Mucosa of descending colon (tissue), 3 donors: Measurements from ENCODE around the gene ALDH1L2. TPM values are rescaled to one million over a fixed set of nuclear protein-coding genes. Genes with fewer than 3 reads are reported as not detected.

ENCODE experiments used
- ATAC-seq: fragments of 200-7000 bp; cut with Tn5 transposase; one replicate; pipeline ENCODE4 v1.9.1; 2020; ENCODE audit warnings: mild to moderate bottlenecking, moderate library complexity
- DNase-seq, 3 donors: peaks; one replicate each; pipeline ENCODE4 v3.0.0-alpha.2; 2020
- H3K36me3 ChIP-seq: fragments of 200-600 bp; one replicate; pipeline ENCODE4 v1.8.0; 2021; ENCODE audit warnings: low read depth, mild to moderate bottlenecking
- H3K4me1 ChIP-seq: fragments of 200-600 bp; one replicate; pipeline ENCODE4 v1.8.0; 2021; ENCODE audit warnings: low read depth, mild to moderate bottlenecking
- H3K4me3 ChIP-seq: fragments of 200-600 bp; one replicate; pipeline ENCODE4 v1.8.0; 2021; ENCODE audit warnings: mild to moderate bottlenecking
- H3K9me3 ChIP-seq: fragments of 200-600 bp; one replicate; pipeline ENCODE4 v1.8.0; 2021; ENCODE audit warnings: mild to moderate bottlenecking
- intact Hi-C, 2 donors: fragments of 100-400 bp; cut with DNase I in 1 of 2; cut with micrococcal nuclease in 1 of 2; formaldehyde crosslinking; loops; one replicate each; pipeline versions ENCODE4 v1.11.0 to v1.11.1; 2022; cut with DNase I, micrococcal nuclease
- total RNA-seq, 3 donors: library from RNA; stranded (reverse); fragmentation: NEBNext Ultra II Directional in 2 of 3; extraction: Animal tissue kit (Norgen Biotek cat#: 25700) in 2 of 3; gene quantifications; one replicate each; pipeline versions ENCODE4 v1.2.1 to v1.2.4, GENCODE V29; 2021 to 2023
- TF ChIP-seq, protein P1 (sequence below): fragments of 200-600 bp; IDR thresholded peaks from one replicate; pipeline ENCODE4 v1.8.0; 2022; ENCODE audit warnings: antibody characterized with exemption, mild to moderate bottlenecking
- donor health status: DM: no; HTN: no; CAD: no; lungs with moderate emphysema.
- donor health status: DM: no; HTN: no; CAD: no.
- donor health status: DM: no; HTN: yes; CAD: no.

Gene ALDH1L2
- total RNA-seq, 3 donors from 2014 or later = 1.4 to 5.0 (median 4.3) TPM

DNA sequence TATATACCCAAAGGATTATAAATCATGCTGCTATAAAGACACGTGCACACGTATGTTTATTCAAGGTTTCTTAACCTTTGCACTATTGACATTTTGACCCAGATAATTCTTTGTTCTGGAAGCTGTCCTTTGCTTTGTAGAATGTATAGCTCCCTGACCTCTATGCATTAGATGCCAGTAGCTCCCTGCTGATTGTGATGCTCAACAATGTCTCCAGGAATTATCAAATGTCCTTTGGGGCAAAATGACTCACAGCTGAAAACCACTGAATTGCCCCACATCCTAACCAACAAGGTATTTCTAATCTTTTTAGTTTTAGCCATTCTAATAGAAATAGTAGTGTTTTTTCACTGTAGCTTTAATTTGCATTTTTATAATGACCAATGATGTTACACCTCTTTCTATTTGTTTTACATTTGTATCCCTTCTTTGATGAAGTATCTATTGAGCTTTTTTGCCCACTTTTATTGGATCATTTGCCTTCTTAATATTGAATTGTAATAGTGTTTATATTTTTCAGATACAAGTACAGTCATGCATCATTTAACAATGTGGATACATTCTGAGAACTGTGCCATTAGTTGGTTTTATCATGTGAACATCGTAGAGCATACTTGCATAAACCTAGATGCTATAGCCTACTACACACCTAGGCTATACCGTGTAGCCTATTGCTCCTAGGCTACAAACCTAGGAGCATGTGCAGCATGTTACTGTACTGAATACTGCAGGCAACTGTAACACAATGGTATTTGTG lies 108.5 kb downstream of the ALDH1L2 start:
- Histone ChIP-seq H3K9me3 (no peaks in the 10 kb centered on the region), H3K36me3 (no peaks in the 10 kb centered on the region), H3K4me3 (no peak overlapping the region), H3K4me1 (no peaks in the 10 kb centered on the region)
- DNase-seq (no peak), ATAC-seq (no peak)
- intact Hi-C loops = no loop called here
- TF ChIP-seq, protein P1, sequence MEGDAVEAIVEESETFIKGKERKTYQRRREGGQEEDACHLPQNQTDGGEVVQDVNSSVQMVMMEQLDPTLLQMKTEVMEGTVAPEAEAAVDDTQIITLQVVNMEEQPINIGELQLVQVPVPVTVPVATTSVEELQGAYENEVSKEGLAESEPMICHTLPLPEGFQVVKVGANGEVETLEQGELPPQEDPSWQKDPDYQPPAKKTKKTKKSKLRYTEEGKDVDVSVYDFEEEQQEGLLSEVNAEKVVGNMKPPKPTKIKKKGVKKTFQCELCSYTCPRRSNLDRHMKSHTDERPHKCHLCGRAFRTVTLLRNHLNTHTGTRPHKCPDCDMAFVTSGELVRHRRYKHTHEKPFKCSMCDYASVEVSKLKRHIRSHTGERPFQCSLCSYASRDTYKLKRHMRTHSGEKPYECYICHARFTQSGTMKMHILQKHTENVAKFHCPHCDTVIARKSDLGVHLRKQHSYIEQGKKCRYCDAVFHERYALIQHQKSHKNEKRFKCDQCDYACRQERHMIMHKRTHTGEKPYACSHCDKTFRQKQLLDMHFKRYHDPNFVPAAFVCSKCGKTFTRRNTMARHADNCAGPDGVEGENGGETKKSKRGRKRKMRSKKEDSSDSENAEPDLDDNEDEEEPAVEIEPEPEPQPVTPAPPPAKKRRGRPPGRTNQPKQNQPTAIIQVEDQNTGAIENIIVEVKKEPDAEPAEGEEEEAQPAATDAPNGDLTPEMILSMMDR = no peak

DNA sequence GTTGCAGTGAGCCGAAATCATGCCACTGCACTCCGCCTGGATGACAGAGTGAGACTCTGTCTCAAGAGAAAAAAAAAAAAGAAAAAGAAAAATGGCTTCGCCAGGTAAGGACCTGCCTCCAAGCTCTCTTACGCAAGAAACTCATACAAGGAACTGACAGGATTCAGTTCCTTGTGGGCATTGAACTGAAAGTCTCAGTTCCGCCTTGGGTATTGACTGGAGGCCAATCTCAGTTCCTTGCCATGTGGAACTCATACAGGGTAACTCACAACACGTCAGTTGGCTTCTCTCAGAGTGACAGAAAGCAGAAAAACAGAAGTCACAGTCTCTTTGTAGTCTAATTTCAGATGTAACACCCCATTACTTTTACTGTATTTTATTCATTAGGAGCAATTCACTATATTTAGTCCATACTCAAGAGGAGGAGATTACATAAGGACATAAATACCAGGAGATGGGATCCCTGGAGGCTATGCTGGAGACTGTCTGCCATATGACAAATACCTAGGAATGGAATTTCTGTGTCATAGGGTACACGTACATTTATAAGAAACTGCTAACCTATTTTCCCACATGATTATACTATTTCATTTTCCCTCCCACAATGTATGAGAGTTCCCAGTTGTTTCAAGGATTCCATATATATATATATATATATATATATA lies 109.5 kb downstream of the ALDH1L2 start:
- DNase-seq = no peak
- peak; percentile 79 for ATAC-seq
- no peaks in the 10 kb centered on the region for H3K9me3 ChIP-seq
- H3K4me1 ChIP-seq = no peaks in the 10 kb centered on the region
- intact Hi-C loops = no loop called here
- TF ChIP-seq, protein P1 = no peak
- H3K4me3 ChIP-seq = no peak overlapping the region
- no peaks in the 10 kb centered on the region for H3K36me3 ChIP-seq

DNA sequence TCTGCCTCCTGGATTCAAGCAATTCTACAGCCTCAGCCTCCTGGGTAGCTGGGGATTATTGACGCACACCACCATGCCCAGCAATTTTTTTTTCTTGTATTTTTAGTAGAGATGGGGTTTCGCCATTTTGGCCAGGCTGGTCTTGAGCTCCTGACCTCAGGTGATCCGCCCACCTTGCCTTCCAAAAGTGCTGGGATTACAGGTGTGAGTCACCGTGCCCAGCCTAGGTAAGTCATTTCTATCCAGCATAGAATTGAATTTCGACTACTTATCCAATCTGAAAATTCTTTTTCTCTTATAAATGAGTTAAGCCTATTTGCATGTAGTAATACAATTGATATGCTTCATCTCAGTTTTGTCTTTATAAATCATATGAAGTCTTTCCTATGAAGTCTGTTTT lies 111.0 kb downstream of the ALDH1L2 start:
- ATAC-seq = no peak
- no peaks in the 10 kb centered on the region for H3K4me1 ChIP-seq
- H3K9me3 ChIP-seq = no peaks in the 10 kb centered on the region
- no peak for DNase-seq
- H3K36me3 ChIP-seq = no peaks in the 10 kb centered on the region
- intact Hi-C loops = no loop called here
- TF ChIP-seq, protein P1 = no peak
- no peak overlapping the region for H3K4me3 ChIP-seq

DNA sequence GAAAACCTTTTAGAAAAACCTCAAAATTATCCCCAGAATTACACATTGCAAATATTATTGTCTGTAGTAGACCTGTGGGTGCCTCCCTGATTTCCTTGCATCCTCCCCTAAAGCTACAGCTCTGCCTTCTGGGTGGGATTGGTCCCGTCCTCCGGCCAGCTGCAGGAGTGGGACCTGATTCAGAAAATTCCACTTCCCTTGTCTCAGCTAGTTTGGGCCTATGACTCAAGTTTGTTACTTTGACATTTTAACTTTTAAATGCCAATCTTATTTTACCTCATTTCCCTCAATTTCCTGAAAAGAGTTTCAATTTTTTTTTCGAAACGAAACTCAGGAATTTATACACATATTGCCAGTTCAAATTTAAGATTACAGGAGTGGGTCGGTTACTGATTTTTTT lies 113.0 kb downstream of the ALDH1L2 start:
- TF ChIP-seq, protein P1 = no peak
- intact Hi-C loops = no loop called here
- ATAC-seq = no peak

More for the DNA sequence above, 113.0 kb downstream of the ALDH1L2 start:
- no peak for DNase-seq
- H3K4me1 ChIP-seq = no peaks in the 10 kb centered on the region
- no peak overlapping the region for H3K4me3 ChIP-seq
- H3K9me3 ChIP-seq = no peaks in the 10 kb centered on the region
- no peaks in the 10 kb centered on the region for H3K36me3 ChIP-seq

Other genes starting within 250 kb of the ALDH1L2 start
- 100 to 1,000 TPM in 1 of 3 donors, 10 to 100 TPM in 2; 63.2 to 106 (median 69.8) TPM for gene SLC41A2, start 126.2 kb downstream of the ALDH1L2 start, total RNA-seq
- gene NOPCHAP1, start 98.1 kb downstream of the ALDH1L2 start, total RNA-seq = 10 to 100 TPM; 10.4 to 12.8 (median 11.3) TPM
- 10 to 100 TPM; 34.2 to 50.4 (median 34.7) TPM for gene WASHC4, start 23.3 kb upstream of the ALDH1L2 start, total RNA-seq
- 100 to 1,000 TPM; 110 to 226 (median 138) TPM for gene APPL2, start 151.7 kb upstream of the ALDH1L2 start, total RNA-seq
- 100 to 1,000 TPM in 1 of 3 donors, 10 to 100 TPM in 2; 47.4 to 119 (median 81.7) TPM for gene C12orf75, start 246.2 kb upstream of the ALDH1L2 start, total RNA-seq